GM18861 (cell line): ENCODE data around the gene TBCEL.

Experiments used
- ATAC-seq: cut with Tn5 transposase; IDR thresholded peaks from one replicate; pipeline ENCODE4 v1.9.1; 2021; ENCODE audit not compliant: unreplicated experiment

Gene TBCEL

GRCh38 chr11:121059605-121060004 lies 35.7 kb downstream of the TBCEL start:
- peak; percentile 96 for ATAC-seq

- ATAC-seq = no peak
Measured at GRCh38 chr11:121063728-121064127, 39.8 kb downstream of the TBCEL start.

- ATAC-seq = no peak
Measured at GRCh38 chr11:121066623-121067022, 42.7 kb downstream of the TBCEL start.

GRCh38 chr11:121067026-121067425 lies 43.1 kb downstream of the TBCEL start:
- ATAC-seq = no peak

- ATAC-seq = no peak
Measured at GRCh38 chr11:121067453-121067852, 43.6 kb downstream of the TBCEL start.

- no peak for ATAC-seq
Measured at GRCh38 chr11:121067962-121068647, 44.2 kb downstream of the TBCEL start.

GRCh38 chr11:121068787-121069186 lies 44.9 kb downstream of the TBCEL start:
- no peak for ATAC-seq

GRCh38 chr11:121070951-121071845 lies 47.3 kb downstream of the TBCEL start:
- no peak for ATAC-seq

- no peak for ATAC-seq
Measured at GRCh38 chr11:121071846-121072450, 48.0 kb downstream of the TBCEL start.

GRCh38 chr11:121081321-121081720 lies 57.4 kb downstream of the TBCEL start:
- no peak for ATAC-seq

- ATAC-seq = no peak
Measured at GRCh38 chr11:121082219-121082618, 58.3 kb downstream of the TBCEL start.

- no peak for ATAC-seq
Measured at GRCh38 chr11:121082670-121083069, 58.8 kb downstream of the TBCEL start.

- no peak for ATAC-seq
Measured at GRCh38 chr11:121086866-121087265, 63.0 kb downstream of the TBCEL start.

- ATAC-seq = no peak
Measured at GRCh38 chr11:121089566-121089965, 65.7 kb downstream of the TBCEL start.

GRCh38 chr11:121090145-121090721 lies 66.3 kb downstream of the TBCEL start:
- no peak for ATAC-seq

- no peak for ATAC-seq
Measured at GRCh38 chr11:121091492-121092152, 67.7 kb downstream of the TBCEL start.

GRCh38 chr11:121095561-121095960 lies 71.7 kb downstream of the TBCEL start:
- no peak for ATAC-seq

GRCh38 chr11:121099364-121099763 lies 75.5 kb downstream of the TBCEL start:
- ATAC-seq = no peak

- ATAC-seq = no peak
Measured at GRCh38 chr11:121099885-121100284, 76.0 kb downstream of the TBCEL start.

GRCh38 chr11:121100943-121101342 lies 77.0 kb downstream of the TBCEL start, which contains the start of gene TECTA:
Gene TECTA (plus strand): TSS chr11:121101243. CDS start chr11:121102666, 1,423 bp downstream.
- no peak for ATAC-seq

GRCh38 chr11:121104312-121104762 lies 80.4 kb downstream of the TBCEL start:
- no peak for ATAC-seq
